Testis (tissue), 3 donors: ENCODE data around the gene LENG8. TPM values are rescaled to one million over a fixed set of nuclear protein-coding genes. Genes with fewer than 3 reads are reported as not detected.

Experiments used
- DNase-seq: peaks from one replicate; pipeline ENCODE4 v3.0.0-alpha.2; 2019
- H3K27ac ChIP-seq, 2 donors: fragments of 200-600 bp; sonication (generic); one replicate each; pipeline ENCODE4 v1.5.1; 2019
- H3K27me3 ChIP-seq: fragments of 200-600 bp; sonication (generic); one replicate; pipeline ENCODE4 v1.5.1; 2019
- H3K36me3 ChIP-seq: fragments of 200-600 bp; sonication (generic); one replicate; pipeline ENCODE4 v1.5.1; 2017; ENCODE audit warnings: low read depth; ENCODE audit errors: missing control alignments
- H3K4me1 ChIP-seq: fragments of 200-600 bp; sonication (generic); one replicate; pipeline ENCODE4 v1.5.1; 2019
- H3K4me3 ChIP-seq, 2 donors: fragments of 200-600 bp; sonication (generic); one replicate each; pipeline ENCODE4 v1.5.1; 2017 to 2019
- H3K9me3 ChIP-seq: fragments of 200-600 bp; sonication (generic); one replicate; pipeline ENCODE4 v1.5.1; 2017
- CTCF ChIP-seq, 3 experiments: fragments of 450-650 bp in 2 of 3; fragments of 200-600 bp in 1 of 3; sonication (generic) in 1 of 3; IDR thresholded peaks; one replicate each; pipeline ENCODE4 v1.5.1; 2016 to 2019; ENCODE audit warnings: antibody characterized with exemption in 3 of 3, mild to moderate bottlenecking in 2 of 3, moderate library complexity in 1 of 3
- POLR2A ChIP-seq: fragments of 450-650 bp; IDR thresholded peaks from one replicate; pipeline ENCODE4 v1.6.1; 2017; ENCODE audit warnings: antibody characterized with exemption, mild to moderate bottlenecking, moderate library complexity
- WGBS, 2 donors: methylation state at CpG; one replicate each; pipeline ENCODE4 v1.1.5; 2018; 5-methylcytosine and 5-hydroxymethylcytosine counted together
- intact Hi-C: fragments of 100-400 bp; cut with DNase I; formaldehyde crosslinking; loops from one replicate; pipeline ENCODE4 v1.15.1; 2023; ENCODE audit warnings: low total_unique reads
- polyA plus RNA-seq: library from polyadenylated mRNA; stranded (reverse); fragments of 350-450 nt; fragmentation: Illumina TruSeq; extraction: RNeasy Lipid Tissue Mini Kit (QIAGEN cat#74804); gene quantifications from one replicate; pipeline ENCODE4 v1.2.3, GENCODE V29; 2014; ENCODE audit warnings: low read depth, low replicate concordance; ENCODE audit not compliant: insufficient read depth
- total RNA-seq, 2 donors: library from RNA; depleted of rRNA; stranded (reverse); fragments of >200 nt; gene quantifications; one replicate each; pipeline ENCODE4 v1.2.3, GENCODE V29; 2016

Gene LENG8
- total and polyA plus RNA-seq, 3 donors from 2014 or later: 167 to 507 (median 313) TPM

GRCh38 chr19:54426291-54426931, 22.6 kb upstream of the LENG8 start:
- Histone ChIP-seq H3K9me3 (no peaks in the 10 kb centered on the region), H3K36me3 (no peaks in the 10 kb centered on the region), H3K4me3 (no peak overlapping the region), H3K27ac (no peak overlapping the region), H3K27me3 (no peaks in the 10 kb centered on the region), H3K4me1 (peaks cover 17% of the 10 kb centered on the region)
- DNase-seq: no peak
- 78 to 81% methylated on average over 16 to 17 of the region's 17 CpGs for WGBS, 2 donors
- no peak for TF ChIP-seq POLR2A
- no peak for TF ChIP-seq CTCF (IDR thresholded peaks at IDR 0.05)
- intact Hi-C loops: no loop called here

- Histone ChIP-seq H3K9me3 (no peaks in the 10 kb centered on the region), H3K4me3 (no peak overlapping the region), H3K4me1 (peaks cover 19% of the 10 kb centered on the region), H3K27ac (no peak overlapping the region), H3K36me3 (no peaks in the 10 kb centered on the region), H3K27me3 (no peaks in the 10 kb centered on the region)
- WGBS, 2 donors: 90 to 92% methylated on average over 11 of the region's 11 CpGs
- TF ChIP-seq CTCF (IDR thresholded peaks at IDR 0.05) (no peak), POLR2A (no peak)
- DNase-seq: no peak
- intact Hi-C loops: no loop called here
These were observed 21.4 kb upstream of the LENG8 start for GRCh38 chr19:54427586-54427985.

- TF ChIP-seq POLR2A (no peak), CTCF (IDR thresholded peaks at IDR 0.05) (no peak)
- Histone ChIP-seq H3K9me3 (no peaks in the 10 kb centered on the region), H3K27me3 (no peaks in the 10 kb centered on the region), H3K36me3 (no peaks in the 10 kb centered on the region), H3K27ac (no peak overlapping the region), H3K4me1 (peaks cover 19% of the 10 kb centered on the region), H3K4me3 (no peak overlapping the region)
- DNase-seq: no peak
- intact Hi-C loops: no loop called here
- 76 to 90% methylated on average over 6 to 11 of the region's 11 CpGs for WGBS, 2 donors
These were observed 20.4 kb upstream of the LENG8 start for GRCh38 chr19:54428323-54429175.

- 62 to 65% methylated on average over 6 to 8 of the region's 8 CpGs for WGBS, 2 donors
- H3K9me3 ChIP-seq: no peaks in the 10 kb centered on the region
- no peak for TF ChIP-seq POLR2A
- no peak for TF ChIP-seq CTCF (IDR thresholded peaks at IDR 0.05)
- peaks cover 19% of the 10 kb centered on the region for H3K4me1 ChIP-seq
- H3K4me3 ChIP-seq: no peak overlapping the region
- no peak for DNase-seq
- no peaks in the 10 kb centered on the region for H3K36me3 ChIP-seq
- no peak overlapping the region for H3K27ac ChIP-seq
- no peaks in the 10 kb centered on the region for H3K27me3 ChIP-seq
- intact Hi-C loops: no loop called here
These were observed 19.9 kb upstream of the LENG8 start for GRCh38 chr19:54429176-54429495.
